Neural cell (in vitro differentiated cells): Measurements from ENCODE around the gene IFI30. TPM values are rescaled to one million over a fixed set of nuclear protein-coding genes. Genes with fewer than 3 reads are reported as not detected.

Experiments used
- H2AFZ ChIP-seq: fragments of 200-600, 300-800 bp; sonication (generic), shearing (Covaris generic); 2 replicates; pipeline ENCODE4 v1.6.0; 2014; ENCODE audit warnings: low read depth, mild to moderate bottlenecking, antibody characterized with exemption, low read length, moderate library complexity
- H3F3A ChIP-seq: fragments of 200-600 bp; shearing (Covaris generic); 2 replicates; pipeline ENCODE4 v1.6.1; 2016; ENCODE audit warnings: mild to moderate bottlenecking, moderate library complexity, mixed read lengths, antibody characterized with exemption, low read length; ENCODE audit not compliant: insufficient read depth, poor library complexity, severe bottlenecking
- H3K27ac ChIP-seq: fragments of 200-600, 300-800 bp; sonication (generic), shearing (Covaris generic); 2 replicates; pipeline ENCODE4 v1.5.1; 2014; ENCODE audit warnings: mild to moderate bottlenecking, low read length, moderate library complexity
- H3K27me3 ChIP-seq: fragments of 300-800, 200-600 bp; sonication (generic), shearing (Covaris generic); 2 replicates; pipeline ENCODE4 v1.6.0; 2014; ENCODE audit warnings: mild to moderate bottlenecking, low read depth, low read length, moderate library complexity; ENCODE audit not compliant: insufficient read depth
- H3K36me3 ChIP-seq: fragments of 300-800, 200-600 bp; sonication (generic), shearing (Covaris generic); 2 replicates; pipeline ENCODE4 v1.5.1; 2014; ENCODE audit warnings: mild to moderate bottlenecking, antibody characterized with exemption, low read length, moderate library complexity; ENCODE audit not compliant: insufficient read depth
- H3K4me2 ChIP-seq: fragments of 300-800, 200-600 bp; sonication (generic), shearing (Covaris generic); 2 replicates; pipeline ENCODE4 v1.6.0; 2014; ENCODE audit warnings: mild to moderate bottlenecking, low read length
- H3K4me3 ChIP-seq: fragments of 300-800, 200-600 bp; sonication (generic), shearing (Covaris generic); 2 replicates; pipeline ENCODE4 v1.5.1; 2014; ENCODE audit warnings: mild to moderate bottlenecking, low read length, moderate library complexity
- H3K79me2 ChIP-seq: fragments of 200-600 bp; shearing (Covaris generic); replicated peaks from 2 replicates; pipeline ENCODE4 v1.6.0; 2014; ENCODE audit warnings: mild to moderate bottlenecking, low read length, moderate library complexity; ENCODE audit not compliant: insufficient read depth
- H3K9ac ChIP-seq: fragments of 300-800, 200-600 bp; sonication (generic), shearing (Covaris generic); 2 replicates; pipeline ENCODE4 v1.6.1; 2016; ENCODE audit warnings: mild to moderate bottlenecking, low read length, mixed read lengths
- H3K9me2 ChIP-seq: fragments of 200-600 bp; shearing (Covaris generic); 2 replicates; pipeline ENCODE4 v1.6.1; 2016; ENCODE audit warnings: mild to moderate bottlenecking, low read length, mixed read lengths; ENCODE audit not compliant: insufficient read depth
- H3K9me3 ChIP-seq: fragments of 200-600, 300-800 bp; sonication (generic), shearing (Covaris generic); 2 replicates; pipeline ENCODE4 v1.6.1; 2016; ENCODE audit warnings: mild to moderate bottlenecking, mixed run types, low read length, moderate library complexity, mixed read lengths
- H4K20me1 ChIP-seq: fragments of 200-600 bp; shearing (Covaris generic); 2 replicates; pipeline ENCODE4 v1.6.1; 2016; ENCODE audit warnings: mild to moderate bottlenecking, mixed run types; ENCODE audit not compliant: insufficient read depth
- CTCF ChIP-seq: fragments of 450-650 bp; IDR thresholded peaks from 2 replicates; pipeline ENCODE4 v1.5.1; 2014; ENCODE audit warnings: antibody characterized with exemption, mild to moderate bottlenecking, moderate library complexity; ENCODE audit not compliant: poor library complexity, severe bottlenecking
- EP300 ChIP-seq: fragments of 450-650 bp; conservative IDR thresholded peaks from 2 replicates; pipeline ENCODE4 v1.6.1; 2014; ENCODE audit warnings: antibody characterized with exemption, mild to moderate bottlenecking, moderate library complexity; ENCODE audit not compliant: poor library complexity, severe bottlenecking
- EZH2 ChIP-seq: fragments of 200-600, 300-800 bp; shearing (Covaris generic), sonication (generic); IDR thresholded peaks from 2 replicates; pipeline ENCODE4 v1.6.1; 2014; ENCODE audit warnings: antibody characterized with exemption, low read length, borderline replicate concordance, mild to moderate bottlenecking; ENCODE audit not compliant: insufficient read depth, poor library complexity, severe bottlenecking
- MXI1 ChIP-seq: fragments of 450-650 bp; conservative IDR thresholded peaks from 2 replicates; pipeline ENCODE4 v1.6.1; 2014; ENCODE audit warnings: antibody characterized with exemption, mild to moderate bottlenecking; ENCODE audit not compliant: poor library complexity, severe bottlenecking
- POLR2AphosphoS5 ChIP-seq: IDR thresholded peaks from 2 replicates; pipeline ENCODE4 v1.6.1; 2012
- RAD21 ChIP-seq: fragments of 450-650 bp; conservative IDR thresholded peaks from 2 replicates; pipeline ENCODE4 v1.6.1; 2014; ENCODE audit warnings: antibody characterized with exemption, mild to moderate bottlenecking, moderate library complexity
- REST ChIP-seq: IDR thresholded peaks from 2 replicates; pipeline ENCODE4 v1.6.1; 2012; ENCODE audit warnings: borderline replicate concordance
- SMC3 ChIP-seq: fragments of 450-650 bp; conservative IDR thresholded peaks from 2 replicates; pipeline ENCODE4 v1.6.1; 2014; ENCODE audit warnings: antibody characterized with exemption, mild to moderate bottlenecking, moderate library complexity; ENCODE audit not compliant: poor library complexity
- TAF1 ChIP-seq: IDR thresholded peaks from 2 replicates; pipeline ENCODE4 v1.6.1; 2012; ENCODE audit warnings: low read depth
- polyA plus RNA-seq: library from polyadenylated mRNA; depleted of rRNA; stranded (reverse); fragments of >200 nt; gene quantifications from 2 replicates; pipeline ENCODE4 v1.2.3, GENCODE V29; 2014

Gene IFI30
- polyA plus RNA-seq, 1 donor from 2014 or later: 0.82 TPM

- no peak overlapping the region for H3K9ac ChIP-seq
- no peaks in the 10 kb centered on the region for H3F3A ChIP-seq
- H3K79me2 ChIP-seq: no peaks in the 10 kb centered on the region
- no peaks in the 10 kb centered on the region for H3K9me2 ChIP-seq
- H4K20me1 ChIP-seq: no peaks in the 10 kb centered on the region
- H3K4me3 ChIP-seq: no peak overlapping the region
- H3K27ac ChIP-seq: no peak overlapping the region
- H3K36me3 ChIP-seq: no peaks in the 10 kb centered on the region
- no peak overlapping the region for H2AFZ ChIP-seq
- H3K27me3 ChIP-seq: no peaks in the 10 kb centered on the region
- TF ChIP-seq EP300: no peak
- TF ChIP-seq TAF1: no peak
- TF ChIP-seq SMC3: no peak
- TF ChIP-seq REST: no peak
- TF ChIP-seq CTCF: no peak
- TF ChIP-seq POLR2AphosphoS5: no peak
- TF ChIP-seq MXI1: no peak
- no peak for TF ChIP-seq EZH2
- TF ChIP-seq RAD21: no peak
- no peak overlapping the region for H3K4me2 ChIP-seq
- no peaks in the 10 kb centered on the region for H3K9me3 ChIP-seq
These were observed 44.8 kb upstream of the IFI30 start for GRCh38 chr19:18128805-18129204.

GRCh38 chr19:18130523-18131242 lies 42.9 kb upstream of the IFI30 start:
- H3K9me3 ChIP-seq: no peaks in the 10 kb centered on the region
- H3K79me2 ChIP-seq: no peaks in the 10 kb centered on the region
- H3K27ac ChIP-seq: no peak overlapping the region
- no peak overlapping the region for H2AFZ ChIP-seq
- H4K20me1 ChIP-seq: no peaks in the 10 kb centered on the region
- no peaks in the 10 kb centered on the region for H3K9me2 ChIP-seq
- TF ChIP-seq CTCF: no peak
- no peak for TF ChIP-seq SMC3
- TF ChIP-seq TAF1: no peak
- no peak for TF ChIP-seq EZH2
- TF ChIP-seq EP300: no peak
- TF ChIP-seq REST: no peak
- TF ChIP-seq RAD21: no peak
- TF ChIP-seq MXI1: no peak
- TF ChIP-seq POLR2AphosphoS5: no peak
- no peak overlapping the region for H3K4me3 ChIP-seq
- H3F3A ChIP-seq: no peaks in the 10 kb centered on the region
- no peaks in the 10 kb centered on the region for H3K36me3 ChIP-seq
- H3K27me3 ChIP-seq: no peaks in the 10 kb centered on the region
- no peak overlapping the region for H3K9ac ChIP-seq
- no peak overlapping the region for H3K4me2 ChIP-seq
